HG02885 (cell line): ENCODE results near the gene SORCS2.
A peak's percentile ranks its signal among the peaks of the same experiment; 100 is the strongest.

Experiments used
- ATAC-seq: cut with Tn5 transposase; IDR thresholded peaks from one replicate; pipeline ENCODE4 v1.9.1; 2021; ENCODE audit warnings: mild to moderate bottlenecking; ENCODE audit not compliant: unreplicated experiment, poor library complexity

SORCS2 gene

GRCh38 chr4:7183780-7184460 is 8.4 kb upstream of the SORCS2 start:
- ATAC-seq: no peak

DNA sequence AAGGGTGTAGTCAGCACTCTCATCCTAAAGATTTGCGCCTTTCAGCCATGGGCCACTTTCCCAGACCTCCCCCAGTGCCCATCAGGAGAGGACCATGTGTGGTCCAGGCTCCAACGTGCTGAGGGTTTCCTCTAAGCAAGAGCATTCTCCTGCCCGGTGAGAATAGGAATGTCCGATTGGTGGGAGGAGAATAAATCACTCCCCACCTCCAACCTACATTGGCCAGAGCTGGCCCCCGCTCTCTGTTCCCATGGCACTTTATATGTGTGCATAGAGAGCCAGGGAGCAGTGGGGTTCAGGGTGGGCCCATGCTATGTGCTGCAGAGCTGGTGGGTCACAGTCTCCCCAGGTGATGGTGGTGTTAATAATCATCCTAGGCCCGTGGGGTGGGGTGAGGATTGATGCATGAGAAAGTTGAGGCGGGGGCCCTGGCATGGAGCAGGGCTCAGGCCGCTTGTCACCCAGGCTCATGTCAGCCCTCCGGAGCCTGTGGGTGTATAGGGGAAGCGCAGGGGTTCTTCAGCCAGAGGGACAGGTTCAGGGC is 6.8 kb upstream of the SORCS2 start:
- no peak for ATAC-seq

GRCh38 chr4:7186031-7186430 is 6.3 kb upstream of the SORCS2 start:
- ATAC-seq: no peak

DNA sequence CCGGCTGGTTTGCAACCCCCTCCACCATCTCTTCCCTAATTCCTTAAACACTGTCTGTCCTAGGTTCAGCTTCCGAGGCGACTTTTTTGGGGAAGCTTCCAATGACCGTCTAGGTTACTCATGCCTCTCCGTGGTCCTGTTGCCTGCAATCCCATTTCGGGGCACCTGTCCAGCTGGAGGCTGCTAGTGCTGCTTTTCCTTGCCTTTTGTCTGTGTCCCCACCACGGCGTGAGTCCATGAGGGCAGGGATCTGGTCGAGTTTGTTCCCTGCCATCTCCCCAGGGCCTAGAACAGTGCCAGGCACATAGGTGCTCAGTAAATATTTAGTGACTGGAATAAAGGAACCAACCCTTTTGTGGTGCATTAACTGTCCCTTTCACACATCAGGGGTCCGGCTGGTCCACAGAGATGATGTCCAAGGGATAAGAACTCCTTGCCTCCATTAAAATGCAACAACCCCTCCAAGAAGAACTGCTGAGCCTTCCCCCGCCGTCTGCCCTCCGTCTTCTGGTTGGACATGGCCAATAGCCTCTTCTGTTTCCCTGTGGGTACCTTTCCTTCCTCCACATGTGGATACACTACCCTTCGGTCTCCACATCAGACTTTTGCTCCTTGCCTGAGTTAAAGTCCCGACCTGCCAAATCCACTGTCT is 5.7 kb upstream of the SORCS2 start:
- no peak for ATAC-seq

GRCh38 chr4:7187168-7187535 is 5.2 kb upstream of the SORCS2 start:
- ATAC-seq: no peak

- no peak for ATAC-seq
Measured at GRCh38 chr4:7187691-7188090, 4.6 kb upstream of the SORCS2 start.

- no peak for ATAC-seq
Measured at GRCh38 chr4:7189066-7189465, 3.3 kb upstream of the SORCS2 start.

DNA sequence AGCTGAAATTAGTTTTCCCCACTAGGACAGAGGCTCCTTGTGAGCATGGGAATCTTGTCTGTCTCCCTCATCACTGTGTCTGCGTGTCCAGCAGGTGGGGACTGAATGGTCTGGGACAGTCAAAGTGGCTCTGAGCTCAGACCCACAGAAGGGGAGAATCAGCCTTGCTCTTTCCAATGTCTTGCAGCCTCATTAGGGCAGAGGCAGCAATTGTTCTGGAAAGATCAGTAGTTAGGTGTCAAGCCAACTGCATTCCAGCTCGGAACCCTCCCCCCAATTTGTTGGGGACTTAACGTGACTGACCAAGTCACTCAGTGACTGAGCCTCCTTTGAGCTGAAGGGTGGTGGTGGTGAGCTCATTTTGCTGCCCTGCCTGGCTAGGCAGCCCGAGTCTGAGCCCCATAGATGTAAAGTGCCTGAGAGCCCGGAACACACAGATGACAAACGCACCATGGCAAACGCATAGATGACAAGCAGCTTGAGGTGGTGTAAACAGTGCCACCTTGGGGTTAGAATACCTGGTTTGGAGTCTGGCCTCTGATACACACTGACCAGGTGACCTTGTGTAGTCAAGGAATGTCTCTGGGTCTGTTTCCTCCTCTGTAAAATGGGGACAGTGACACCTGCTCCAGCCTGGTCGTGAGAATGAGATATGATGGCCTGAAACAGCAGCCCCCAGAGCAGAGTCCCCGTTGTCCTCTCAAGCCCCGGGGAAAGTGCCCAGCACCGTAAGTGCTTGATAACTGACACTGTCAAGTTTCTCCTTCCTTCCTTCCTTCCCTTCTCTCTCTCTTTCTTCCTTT is 2.7 kb upstream of the SORCS2 start:
- ATAC-seq: no peak

- no peak for ATAC-seq
Measured at GRCh38 chr4:7190278-7190594, 2.1 kb upstream of the SORCS2 start.

- ATAC-seq: no peak
Measured at GRCh38 chr4:7190691-7191545, 1.4 kb upstream of the SORCS2 start.

GRCh38 chr4:7191546-7192251 is 639 bp upstream of the SORCS2 start:
- peak; percentile 16 for ATAC-seq

GRCh38 chr4:7193030-7193958 is 956 bp downstream of the SORCS2 start:
- no peak for ATAC-seq

DNA sequence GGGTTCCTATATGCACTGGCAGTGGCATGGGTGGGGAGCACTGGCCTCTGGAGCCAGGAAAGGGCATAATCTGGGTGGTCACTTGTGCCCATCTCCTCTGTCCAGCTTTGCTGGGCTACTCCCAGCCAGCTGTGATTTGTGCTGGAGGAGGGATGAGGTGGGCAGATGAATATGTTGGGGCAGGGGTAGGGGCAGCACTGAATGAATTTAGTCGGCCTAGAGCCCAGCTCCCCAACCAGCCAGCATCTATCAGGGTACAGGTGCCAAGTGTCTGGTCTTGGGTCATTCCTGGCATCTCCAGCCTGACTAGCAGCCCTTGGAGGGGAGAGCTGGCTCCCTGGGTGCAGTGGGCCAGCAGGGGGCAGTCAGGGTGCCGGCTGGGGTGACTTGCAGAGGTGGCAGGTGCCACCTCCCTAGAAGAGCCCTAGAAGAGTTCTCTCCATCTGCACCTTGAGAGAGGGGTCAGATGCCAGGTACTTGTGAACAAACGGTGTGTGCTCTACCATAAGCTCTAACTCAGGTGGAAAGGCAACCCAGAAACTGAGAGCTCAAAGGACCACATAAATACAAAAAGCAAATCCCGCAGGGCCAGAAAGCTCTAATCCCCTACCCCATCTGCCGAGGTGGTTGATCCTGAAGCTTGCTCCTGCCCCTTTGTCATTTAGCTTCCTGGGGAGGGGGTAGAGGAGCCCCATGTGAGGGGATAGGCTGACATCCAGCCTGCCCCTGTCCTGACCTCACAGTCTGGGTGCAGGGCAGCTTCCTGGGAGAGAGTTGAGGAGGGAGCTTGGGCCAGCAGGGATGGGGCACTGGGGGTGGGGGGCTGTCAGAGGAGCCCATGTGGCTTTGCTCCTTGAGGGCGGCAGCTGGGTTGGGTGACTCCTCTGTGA is 2.2 kb downstream of the SORCS2 start:
- no peak for ATAC-seq

DNA sequence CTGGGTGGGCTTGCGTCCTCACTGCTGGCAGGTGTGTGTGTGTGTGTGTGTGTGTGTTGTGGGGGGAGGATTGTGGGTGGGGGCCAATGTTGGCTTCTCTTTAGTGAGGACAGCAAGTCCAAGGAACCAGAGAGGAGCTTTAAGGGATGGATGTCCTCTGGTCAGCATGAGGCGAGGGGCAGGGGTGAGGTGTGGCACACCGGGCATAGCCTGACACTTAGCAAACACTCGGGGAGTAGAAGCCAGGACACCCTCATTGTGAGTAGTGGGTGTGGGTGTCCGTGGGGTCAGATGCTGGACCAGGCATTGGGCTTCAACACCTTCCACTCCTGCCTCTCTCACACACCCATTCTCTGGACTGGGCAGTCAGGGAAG is 2.8 kb downstream of the SORCS2 start:
- no peak for ATAC-seq

DNA sequence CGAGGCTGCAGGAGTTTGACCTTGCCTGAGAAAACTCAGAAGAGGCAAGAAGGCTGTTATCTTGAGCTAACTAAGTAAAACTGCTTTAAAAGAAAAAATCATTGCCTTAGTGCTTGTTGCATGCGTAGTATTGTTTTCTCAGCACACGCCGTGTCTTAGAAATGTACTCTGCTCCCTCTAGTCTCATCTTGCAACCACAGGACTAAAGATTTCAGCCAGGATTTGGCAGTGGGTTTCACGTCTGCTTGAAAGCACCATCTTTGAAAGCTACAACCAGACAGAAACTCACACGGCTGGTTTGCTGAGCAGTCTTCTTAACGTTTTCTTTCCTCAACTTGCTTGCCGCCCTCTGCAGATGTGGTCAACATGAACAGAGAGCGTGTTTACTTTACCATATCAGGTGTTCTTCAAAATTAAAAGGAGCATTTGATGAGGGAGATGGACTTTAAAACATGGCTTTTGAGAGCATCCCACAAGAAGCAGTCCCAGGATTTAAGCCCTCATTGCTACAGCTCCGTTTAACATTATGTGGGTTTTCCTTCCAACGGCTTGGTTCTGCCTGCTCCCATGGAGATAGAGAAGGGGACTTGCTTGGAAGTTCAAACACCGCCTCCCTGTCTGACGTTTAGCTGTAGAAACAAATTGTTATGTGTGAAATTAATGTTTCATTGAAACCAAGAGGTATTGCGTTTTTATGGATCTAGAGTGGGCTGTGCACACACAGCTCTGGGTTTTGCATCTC is 3.4 kb downstream of the SORCS2 start:
- no peak for ATAC-seq

DNA sequence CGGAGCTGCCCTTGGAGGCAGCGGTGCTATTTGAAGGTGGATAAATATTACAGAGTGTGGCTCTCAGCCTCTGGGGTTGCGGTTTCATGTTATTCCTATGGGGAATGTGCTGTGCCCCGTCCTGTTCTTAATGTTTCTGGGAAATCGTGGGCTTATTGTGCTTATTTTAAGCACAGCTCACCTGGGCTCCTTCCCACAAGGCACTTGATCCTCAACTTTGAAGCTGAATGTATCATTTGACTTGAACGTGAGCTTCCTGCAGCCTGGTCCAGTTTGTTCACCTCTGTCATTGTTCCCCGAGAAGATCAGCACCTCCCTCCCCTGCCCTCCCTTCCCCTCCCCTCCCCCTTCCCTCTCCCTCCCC is 3.9 kb downstream of the SORCS2 start:
- ATAC-seq: no peak

DNA sequence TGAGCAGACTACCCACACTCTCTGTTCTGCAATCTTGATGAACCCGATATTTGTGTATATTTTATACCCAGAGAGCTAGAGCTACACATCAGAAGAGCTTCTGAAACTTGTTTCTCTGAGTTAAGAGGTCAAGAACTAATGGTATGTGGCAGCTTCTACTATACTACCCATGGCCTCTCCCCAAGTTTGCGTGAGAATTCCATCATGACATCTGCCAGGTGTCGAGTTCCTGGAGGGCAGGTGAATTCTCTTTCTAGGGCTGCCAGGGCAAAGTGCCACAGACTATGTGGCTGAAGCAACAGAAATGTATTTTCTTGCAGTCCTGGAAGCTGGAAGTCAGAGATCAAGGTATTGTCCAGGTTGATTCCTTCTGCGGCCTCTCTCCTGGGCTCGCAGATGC is 4.4 kb downstream of the SORCS2 start:
- ATAC-seq: no peak
